Motor neuron (in vitro differentiated cells): ENCODE results near the gene CNTNAP4. TPM values are rescaled to one million over a fixed set of nuclear protein-coding genes. Genes with fewer than 3 reads are reported as not detected.
A peak's percentile ranks its signal among the peaks of the same experiment; 100 is the strongest.

Experiments used
- ATAC-seq, 8 experiments: fragments of 200-7000 bp; cut with Tn5 transposase; replicated peaks in 6 of 8; 2 replicates each; pipeline ENCODE4 v1.8.0; 2021; ENCODE audit warnings: mild to moderate bottlenecking in 8 of 8, moderate library complexity in 8 of 8
- H3K27ac ChIP-seq, 2 donors: fragments of 250-450 bp; sonication (Bioruptor Pico); 2 replicates each; pipeline ENCODE4 v1.9.0; 2021; ENCODE audit warnings: antibody characterized with exemption in 2 of 2, mild to moderate bottlenecking in 2 of 2, moderate library complexity in 1 of 2
- H3K4me1 ChIP-seq, 2 donors: fragments of 250-450 bp; sonication (Bioruptor Pico); replicated peaks in 1 of 2; 2 replicates each; pipeline ENCODE4 v1.6.1; 2021; ENCODE audit warnings: antibody characterized with exemption in 2 of 2, mild to moderate bottlenecking in 2 of 2, moderate library complexity in 1 of 2
- H3K4me3 ChIP-seq, 5 donors: fragments of 250-450 bp; sonication (Bioruptor Pico); 2 replicates each; pipeline ENCODE4 v1.9.0; 2021; ENCODE audit warnings: antibody characterized with exemption in 5 of 5, mild to moderate bottlenecking in 5 of 5, moderate library complexity in 4 of 5
- WGBS, 10 experiments: fragments of 450-650 bp; shearing (Covaris generic); methylation state at CpG; one replicate each; pipeline ENCODE4 v1.0.0; 2022; 5-methylcytosine and 5-hydroxymethylcytosine counted together
- in situ Hi-C, 9 experiments: fragments of 400-800 bp; cut with MboI; loops; one replicate each; pipeline ENCODE4 v1.15.0; 2021; ENCODE audit warnings: low sequenced_read_pairs in 9 of 9, low pct_unique_long_range_greater_than_20kb in 2 of 9; ENCODE audit not compliant: unreplicated experiment in 9 of 9
- total RNA-seq, 8 experiments: library from RNA; unstranded; fragments of 300-600 nt; gene quantifications; 2 replicates each; pipeline versions ENCODE4 v1.2.3 to v1.2.4, GENCODE V29; 2022

The CNTNAP4 gene
- total RNA-seq, 8 experiments from 2014 or later = 0.54 to 6.2 (median 2.3) TPM; not detected in 1

GRCh38 chr16:76381096-76381495 is 103.9 kb downstream of the CNTNAP4 start:
- no peak for ATAC-seq
- Histone ChIP-seq H3K4me3 (no peak overlapping the region), H3K27ac (no peak overlapping the region), H3K4me1 (peaks cover 0 to 5% of the 10 kb centered on the region in 2 donors)
- in situ Hi-C loops = no loop called here
- 0 to 100% (median 43%) methylated on average over 1 of the region's 1 CpG; no CpG with 5 or more reads in 7 of the 10 experiments for WGBS, 10 experiments

DNA sequence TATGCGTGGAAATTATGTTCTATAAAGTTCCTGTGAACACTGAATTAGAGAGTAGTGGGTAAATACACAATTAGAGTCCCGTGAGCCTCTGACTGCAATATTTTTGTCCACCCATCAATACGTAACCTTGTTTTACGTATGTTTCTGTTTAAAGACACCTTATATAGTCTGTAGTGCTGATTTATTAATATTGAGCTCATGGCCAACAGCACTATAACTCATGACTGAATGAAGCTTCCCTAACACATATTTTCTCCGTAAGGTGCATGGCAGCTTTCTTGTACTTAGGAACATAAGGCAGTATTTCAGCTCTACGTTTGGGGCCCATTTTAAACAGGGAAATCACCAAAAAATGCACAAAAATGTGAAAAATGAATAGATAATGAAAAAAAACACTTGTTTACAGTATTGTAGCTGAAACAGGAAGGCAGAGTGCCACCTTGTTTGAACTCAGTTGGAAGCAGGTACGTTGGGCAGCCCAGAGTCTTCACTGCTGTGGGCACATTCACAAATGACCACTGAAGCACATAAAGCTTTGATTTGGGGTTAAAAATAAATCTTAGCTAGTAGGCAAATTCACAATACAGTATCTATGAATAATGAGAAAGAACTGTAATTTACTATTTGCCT is 108.5 kb downstream of the CNTNAP4 start:
- H3K4me1 ChIP-seq = peaks cover 0 to 6% of the 10 kb centered on the region in 2 donors
- WGBS, 10 experiments = 5 to 80% (median 68%) methylated on average over 2 to 7 of the region's 7 CpGs; no CpG with 5 or more reads in 1 of the 10 experiments
- in situ Hi-C loops = no loop called here
- H3K27ac ChIP-seq = no peak overlapping the region
- ATAC-seq = peak in 3 of 8 experiments; percentile 66 to 76 (median 70)
- no peak overlapping the region for H3K4me3 ChIP-seq

GRCh38 chr16:76386784-76387183 is 109.6 kb downstream of the CNTNAP4 start:
- H3K27ac ChIP-seq = no peak overlapping the region
- H3K4me1 ChIP-seq = peaks cover 0 to 6% of the 10 kb centered on the region in 2 donors
- no peak overlapping the region for H3K4me3 ChIP-seq
- no peak for ATAC-seq
- in situ Hi-C loops = no loop called here

GRCh38 chr16:76387994-76388393 is 110.8 kb downstream of the CNTNAP4 start:
- WGBS, 10 experiments = 0 to 77% (median 50%) methylated on average over 1 to 2 of the region's 2 CpGs
- peaks cover 0 to 6% of the 10 kb centered on the region in 2 donors for H3K4me1 ChIP-seq
- H3K4me3 ChIP-seq = no peak overlapping the region
- no peak overlapping the region for H3K27ac ChIP-seq
- ATAC-seq = no peak
- in situ Hi-C loops = no loop called here

DNA sequence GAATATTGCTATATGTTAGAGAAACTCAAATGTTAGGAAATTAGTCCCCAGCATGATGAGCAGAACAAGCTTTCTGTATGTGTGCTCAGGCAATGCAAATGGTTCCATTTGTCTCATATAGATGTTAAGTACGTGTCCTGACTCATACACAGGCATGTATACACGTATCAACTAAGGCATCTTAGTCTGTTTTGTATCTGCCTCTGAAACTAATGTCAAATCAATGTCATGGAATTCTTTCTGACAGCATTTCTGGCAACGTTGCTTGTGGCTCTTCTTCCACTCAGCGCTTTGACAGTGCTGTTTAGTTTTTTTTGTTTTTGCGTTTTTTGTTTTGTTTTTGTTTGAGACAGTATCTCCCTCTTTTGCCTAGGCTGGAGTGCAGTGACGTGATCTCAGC is 111.9 kb downstream of the CNTNAP4 start:
- 6 to 97% (median 85%) methylated on average over 3 to 6 of the region's 6 CpGs for WGBS, 10 experiments
- in situ Hi-C loops = no loop called here
- no peak for ATAC-seq

DNA sequence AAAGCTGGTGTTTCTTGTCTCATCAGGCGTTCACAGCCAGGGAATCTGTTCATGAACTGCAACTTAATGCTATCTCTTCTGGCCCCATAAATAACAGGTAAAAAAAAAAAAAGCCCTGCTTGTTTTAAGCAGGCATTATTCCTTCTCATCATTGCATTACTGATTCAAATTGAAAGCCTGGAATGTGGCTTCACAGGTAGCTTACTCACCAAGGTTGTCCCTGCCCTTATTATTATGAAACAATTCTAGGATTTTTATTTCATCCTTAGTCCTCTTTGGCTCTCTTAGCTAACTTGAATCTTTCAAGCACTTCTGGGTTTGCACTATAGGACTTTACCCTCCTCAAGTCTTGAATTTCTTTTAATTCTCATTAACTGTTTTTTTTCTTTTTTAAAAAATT is 113.3 kb downstream of the CNTNAP4 start:
- WGBS, 10 experiments = 0 to 86% (median 57%) methylated on average over 1 of the region's 1 CpG; no CpG with 5 or more reads in 3 of the 10 experiments

More for the DNA sequence above, 111.9 kb downstream of the CNTNAP4 start:
- Histone ChIP-seq H3K27ac (no peak overlapping the region), H3K4me3 (no peak overlapping the region), H3K4me1 (peaks cover 0 to 6% of the 10 kb centered on the region in 2 donors)

DNA sequence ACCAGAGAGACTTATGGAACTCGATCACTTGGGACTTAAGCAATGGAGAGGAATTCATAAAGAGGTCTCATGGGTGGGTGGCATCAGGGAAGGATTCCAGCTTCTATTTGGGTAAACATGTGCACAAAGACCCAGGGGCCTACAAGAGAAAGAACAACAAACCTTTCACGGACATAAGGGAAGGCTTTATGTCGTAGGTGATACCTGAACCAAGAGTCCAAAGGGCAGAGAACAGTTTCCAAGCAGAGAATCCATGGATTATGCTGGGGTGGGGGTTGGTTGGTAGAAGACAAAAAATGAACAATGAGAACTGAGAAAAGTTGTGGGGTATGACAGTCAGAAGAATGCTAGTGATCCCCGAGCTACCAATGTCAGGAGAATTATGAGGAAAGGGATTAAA is 119.8 kb downstream of the CNTNAP4 start:
- WGBS, 10 experiments = 0 to 100% (median 69%) methylated on average over 1 to 4 of the region's 4 CpGs
- in situ Hi-C loops = no loop called here
- no peak for ATAC-seq
- Histone ChIP-seq H3K4me3 (no peak overlapping the region), H3K27ac (no peak overlapping the region), H3K4me1 (no peaks in the 10 kb centered on the region)

More for the DNA sequence above, 113.3 kb downstream of the CNTNAP4 start:
- ATAC-seq = no peak
- in situ Hi-C loops = no loop called here
- H3K4me3 ChIP-seq = no peak overlapping the region
- no peak overlapping the region for H3K27ac ChIP-seq
- peaks cover 0 to 6% of the 10 kb centered on the region in 2 donors for H3K4me1 ChIP-seq

- 0 to 100% (median 60%) methylated on average over 1 of the region's 1 CpG for WGBS, 10 experiments
- in situ Hi-C loops = no loop called here
- ATAC-seq = no peak
- Histone ChIP-seq H3K27ac (no peak overlapping the region), H3K4me1 (no peaks in the 10 kb centered on the region), H3K4me3 (no peak overlapping the region)
These were observed 132.5 kb downstream of the CNTNAP4 start for GRCh38 chr16:76409706-76410105.

DNA sequence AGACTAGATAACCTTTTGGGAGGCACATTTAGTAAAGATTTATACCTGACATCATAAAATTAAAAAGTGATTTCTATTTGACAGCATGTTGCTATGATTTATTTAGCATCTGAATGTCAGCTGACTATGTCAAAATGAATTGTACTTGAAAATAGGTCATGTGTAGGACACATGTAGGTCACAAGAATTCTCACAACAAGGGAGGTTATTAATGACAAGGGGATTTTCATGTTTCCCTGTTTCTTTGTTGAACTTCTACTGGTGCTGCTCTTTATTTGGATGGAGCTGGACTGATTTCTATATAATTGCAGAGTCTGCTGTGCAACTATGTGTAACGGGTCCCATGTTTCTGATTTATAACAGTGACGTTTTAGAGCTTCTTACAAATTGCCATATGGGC is 144.4 kb downstream of the CNTNAP4 start:
- Histone ChIP-seq H3K27ac (no peak overlapping the region), H3K4me3 (no peak overlapping the region), H3K4me1 (no peaks in the 10 kb centered on the region)
- WGBS, 10 experiments = 0 to 100% (median 58%) methylated on average over 1 to 2 of the region's 2 CpGs; no CpG with 5 or more reads in 2 of the 10 experiments
- ATAC-seq = peak in 2 of 8 experiments; percentile 33 to 42
- in situ Hi-C loops = no loop called here

DNA sequence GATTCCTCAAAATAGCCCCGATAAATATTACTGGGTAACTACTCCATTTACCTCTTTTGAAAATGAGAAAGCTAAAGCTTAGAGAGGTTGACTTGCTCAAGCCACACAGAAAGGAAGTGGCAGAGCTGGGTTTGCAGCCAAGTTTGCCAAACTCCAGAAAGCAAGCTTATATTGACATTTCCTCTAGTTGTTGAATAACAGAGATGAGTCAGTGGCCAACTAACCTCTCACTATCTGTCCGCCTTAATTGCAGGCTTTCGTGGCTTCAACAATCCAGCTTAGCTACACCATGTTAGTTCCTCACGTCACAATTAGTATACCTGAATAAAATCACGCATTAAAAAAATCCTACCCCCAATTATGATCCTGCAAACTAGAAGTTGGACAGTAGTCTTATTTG is 151.7 kb downstream of the CNTNAP4 start:
- no peak overlapping the region for H3K27ac ChIP-seq
- WGBS, 10 experiments = 0 to 100% (median 88%) methylated on average over 1 to 5 of the region's 5 CpGs; no CpG with 5 or more reads in 2 of the 10 experiments
- H3K4me1 ChIP-seq = no peaks in the 10 kb centered on the region
- ATAC-seq = peak in 1 of 8 experiments; percentile 31
- H3K4me3 ChIP-seq = no peak overlapping the region
- in situ Hi-C loops = no loop called here

GRCh38 chr16:76441391-76441790 is 164.2 kb downstream of the CNTNAP4 start:
- no peak for ATAC-seq
- WGBS, 10 experiments = 0 to 89% (median 72%) methylated on average over 2 to 3 of the region's 3 CpGs; no CpG with 5 or more reads in 2 of the 10 experiments
- Histone ChIP-seq H3K4me3 (no peak overlapping the region), H3K4me1 (peaks cover 0 to 8% of the 10 kb centered on the region in 2 donors), H3K27ac (no peak overlapping the region)
- in situ Hi-C loops = no loop called here

DNA sequence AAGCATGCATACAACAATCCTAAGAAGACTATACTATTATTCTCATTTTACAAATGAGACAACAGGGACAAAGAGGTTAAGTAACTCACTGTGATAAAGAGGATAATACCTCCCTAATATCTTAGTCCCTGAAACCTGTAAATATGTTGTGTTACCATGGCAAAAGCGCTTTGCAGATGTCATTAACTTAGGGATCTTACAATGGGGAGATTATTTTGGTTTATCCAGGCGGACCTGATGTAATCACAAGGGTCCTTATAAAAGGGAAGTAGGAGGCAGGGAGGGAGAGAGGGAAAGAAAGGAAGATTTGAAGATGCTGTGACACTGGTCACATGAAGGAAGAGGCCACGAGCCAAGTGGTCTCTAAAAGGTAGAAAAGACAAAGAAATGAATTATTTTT is 164.7 kb downstream of the CNTNAP4 start:
- peaks cover 0 to 8% of the 10 kb centered on the region in 2 donors for H3K4me1 ChIP-seq
- WGBS, 10 experiments = 0 to 82% (median 70%) methylated on average over 1 to 3 of the region's 3 CpGs; no CpG with 5 or more reads in 1 of the 10 experiments
- no peak overlapping the region for H3K4me3 ChIP-seq
- no peak overlapping the region for H3K27ac ChIP-seq
- in situ Hi-C loops = no loop called here
- peak in 2 of 8 experiments; percentile 10 to 39 for ATAC-seq

DNA sequence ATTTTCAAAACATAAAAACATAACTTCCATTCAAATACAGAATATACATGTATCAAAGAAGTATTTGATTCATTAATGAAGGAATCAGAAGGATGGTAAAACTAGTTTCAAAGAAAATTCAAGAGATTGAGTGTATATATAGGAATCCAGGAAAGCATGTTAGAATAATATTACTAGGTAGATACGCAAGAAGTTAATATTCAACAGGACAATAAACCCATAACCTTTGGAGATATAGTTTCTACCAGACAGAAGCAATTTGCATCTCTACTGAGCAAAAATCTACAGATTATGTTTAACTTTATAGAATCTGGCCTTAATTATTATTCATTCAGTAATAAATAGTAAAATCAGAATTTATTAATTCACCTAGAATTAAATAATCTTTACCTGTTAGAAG is 166.8 kb downstream of the CNTNAP4 start:
- Histone ChIP-seq H3K4me1 (peaks cover 0 to 11% of the 10 kb centered on the region in 2 donors), H3K4me3 (no peak overlapping the region), H3K27ac (no peak overlapping the region)
- no peak for ATAC-seq
- 0 to 100% (median 100%) methylated on average over 1 of the region's 1 CpG; no CpG with 5 or more reads in 1 of the 10 experiments for WGBS, 10 experiments
- in situ Hi-C loops = no loop called here

DNA sequence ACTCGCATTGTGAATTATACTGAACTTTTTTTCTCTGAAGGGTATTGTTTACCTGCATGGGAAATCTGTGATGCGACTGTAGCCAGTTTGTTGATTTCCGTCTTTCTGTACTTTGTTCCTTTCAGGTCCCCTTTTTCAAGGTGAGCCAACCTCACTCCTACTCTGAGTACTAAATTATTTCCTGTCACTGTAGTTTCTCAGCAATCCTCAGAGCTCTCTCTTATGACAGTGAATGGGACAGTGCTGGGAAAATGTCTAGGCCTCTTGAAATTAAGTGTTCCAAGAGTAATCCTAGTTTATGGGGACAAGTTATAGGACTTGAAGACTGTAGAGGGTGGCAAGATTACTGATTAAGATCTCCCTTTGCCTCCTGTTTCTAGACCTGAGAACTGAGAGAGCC is 167.6 kb downstream of the CNTNAP4 start:
- Histone ChIP-seq H3K4me1 (peaks cover 0 to 11% of the 10 kb centered on the region in 2 donors), H3K27ac (no peak overlapping the region), H3K4me3 (no peak overlapping the region)
- ATAC-seq = no peak
- 17 to 100% (median 88%) methylated on average over 1 to 3 of the region's 3 CpGs for WGBS, 10 experiments
- in situ Hi-C loops = no loop called here
